NCI-H460 (cell line): ENCODE measurements around the gene TRPT1. TPM values are rescaled to one million over a fixed set of nuclear protein-coding genes. Genes with fewer than 3 reads are reported as not detected.
A peak's percentile ranks its signal among the peaks of the same experiment; 100 is the strongest.

Source experiments
- DNase-seq: peaks from one replicate; pipeline ENCODE4 v3.0.0-alpha.2; 2016; ENCODE audit warnings: low read depth; ENCODE audit errors: extremely low read depth
- total RNA-seq: library from RNA; depleted of rRNA; stranded (reverse); fragments of >200 nt; shearing (Covaris generic); gene quantifications from 2 replicates; pipeline ENCODE4 v1.2.3, GENCODE V29; 2014; rRNA removed

Gene TRPT1
- total RNA-seq, 1 experiment from 2014 or later = 14.5 TPM

DNA sequence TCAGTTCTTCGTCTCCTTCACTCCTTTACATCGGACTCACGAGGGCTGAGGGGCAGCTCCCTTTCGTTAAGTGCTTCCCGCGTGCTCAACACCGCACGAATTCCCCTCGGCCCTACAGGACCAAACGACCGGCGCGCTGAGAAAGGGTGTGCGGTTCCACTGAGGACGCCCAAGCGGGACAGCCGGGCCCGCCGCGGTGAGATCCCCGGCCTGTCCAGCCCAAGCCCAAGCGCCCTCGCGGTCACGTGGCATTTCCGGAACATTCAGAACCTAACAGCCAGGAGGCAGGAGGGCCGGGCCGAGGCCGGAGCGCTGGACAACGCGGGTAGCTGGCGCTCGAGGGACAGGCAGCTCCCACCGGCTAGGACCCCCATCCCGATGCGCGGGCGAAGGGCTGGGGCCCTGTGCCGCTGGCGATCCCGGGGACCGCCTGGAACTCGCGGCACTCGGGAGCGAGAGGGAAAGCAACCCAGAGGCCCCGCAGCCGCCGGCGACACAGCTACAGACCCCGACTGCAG, 40.8 kb downstream of the TRPT1 start:
- DNase-seq = peak; percentile 61

DNA sequence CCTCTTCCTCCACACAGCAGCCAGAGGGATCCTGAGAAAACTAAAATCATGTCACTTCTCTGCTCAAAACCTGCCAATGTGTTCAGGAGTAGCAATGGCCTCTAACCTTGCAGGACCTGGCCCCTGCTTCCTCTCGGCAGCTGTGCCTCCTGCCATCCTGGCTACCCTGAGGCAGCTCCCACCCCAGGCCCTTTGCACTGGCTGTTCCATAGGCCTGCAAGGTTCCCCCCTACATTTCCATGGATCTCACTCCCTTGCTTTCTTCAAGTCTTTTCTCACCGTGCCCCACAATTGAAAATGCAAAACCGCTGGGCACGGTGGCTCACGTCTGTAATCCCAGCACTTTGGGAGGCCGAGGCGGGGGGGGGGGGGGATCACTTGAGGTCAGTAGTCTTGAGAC, 42.1 kb downstream of the TRPT1 start:
- no peak for DNase-seq

DNA sequence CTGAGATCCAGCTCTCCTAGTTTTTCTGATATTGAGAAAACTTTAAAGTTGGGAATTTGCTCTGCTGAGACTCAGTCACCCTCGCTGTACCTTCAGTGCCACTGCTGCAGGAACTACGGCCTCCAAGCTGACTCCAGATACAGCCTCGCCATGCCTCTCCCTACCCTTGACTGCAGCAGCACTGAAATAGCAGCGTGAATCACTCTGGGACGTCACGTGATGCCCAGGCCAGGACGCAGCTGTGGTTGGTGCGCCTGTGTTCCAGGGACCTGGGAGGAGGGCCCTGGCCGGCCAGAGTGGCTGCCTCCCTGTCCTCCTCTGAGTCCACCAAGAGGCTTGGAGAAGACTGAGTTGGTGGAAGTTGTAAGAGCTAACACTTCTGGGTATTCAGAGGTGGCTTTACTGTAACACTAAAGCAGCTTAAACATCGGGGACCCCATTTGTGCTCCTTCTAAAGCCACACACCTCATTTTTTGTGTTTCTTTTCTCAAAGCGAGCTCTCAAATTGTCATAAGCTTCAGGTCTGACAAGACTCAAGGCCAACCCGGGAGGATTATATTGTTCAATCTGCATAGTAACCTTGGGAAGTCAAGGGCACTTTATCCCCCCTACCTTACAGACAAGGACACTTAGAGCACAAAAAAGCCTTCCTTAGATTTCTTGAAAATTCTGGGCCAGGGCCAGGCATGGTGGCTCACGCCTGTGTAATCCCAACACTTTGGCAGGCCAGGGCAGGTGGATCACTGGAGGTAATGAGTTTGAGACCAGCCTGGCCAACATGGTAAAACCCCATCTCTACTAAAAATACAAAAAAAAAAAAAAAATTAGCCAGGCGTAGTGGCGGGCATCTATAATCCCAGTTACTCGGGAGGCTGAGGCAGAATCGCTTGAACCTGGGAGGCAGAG, 44.2 kb downstream of the TRPT1 start:
- peak; percentile 81 for DNase-seq

DNA sequence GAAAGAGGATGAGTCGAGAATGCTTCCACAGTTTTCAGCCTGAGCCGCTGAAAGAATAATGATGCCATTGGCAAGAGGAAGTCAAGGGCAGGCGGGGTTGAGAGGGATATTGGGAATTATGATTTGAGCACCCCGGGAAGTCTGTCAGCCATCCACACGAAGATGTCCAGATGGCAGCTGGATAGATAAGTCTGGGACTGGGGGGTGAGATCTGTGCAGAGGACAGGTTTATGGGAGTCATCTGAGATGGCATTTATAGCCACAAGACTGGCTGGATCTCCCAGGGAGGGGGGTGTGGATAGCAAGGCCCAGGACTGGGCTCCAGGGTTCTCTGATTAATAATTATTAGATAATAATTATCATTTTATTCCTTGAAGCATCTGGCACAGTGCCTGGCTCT, 45.1 kb downstream of the TRPT1 start:
- DNase-seq = no peak

DNA sequence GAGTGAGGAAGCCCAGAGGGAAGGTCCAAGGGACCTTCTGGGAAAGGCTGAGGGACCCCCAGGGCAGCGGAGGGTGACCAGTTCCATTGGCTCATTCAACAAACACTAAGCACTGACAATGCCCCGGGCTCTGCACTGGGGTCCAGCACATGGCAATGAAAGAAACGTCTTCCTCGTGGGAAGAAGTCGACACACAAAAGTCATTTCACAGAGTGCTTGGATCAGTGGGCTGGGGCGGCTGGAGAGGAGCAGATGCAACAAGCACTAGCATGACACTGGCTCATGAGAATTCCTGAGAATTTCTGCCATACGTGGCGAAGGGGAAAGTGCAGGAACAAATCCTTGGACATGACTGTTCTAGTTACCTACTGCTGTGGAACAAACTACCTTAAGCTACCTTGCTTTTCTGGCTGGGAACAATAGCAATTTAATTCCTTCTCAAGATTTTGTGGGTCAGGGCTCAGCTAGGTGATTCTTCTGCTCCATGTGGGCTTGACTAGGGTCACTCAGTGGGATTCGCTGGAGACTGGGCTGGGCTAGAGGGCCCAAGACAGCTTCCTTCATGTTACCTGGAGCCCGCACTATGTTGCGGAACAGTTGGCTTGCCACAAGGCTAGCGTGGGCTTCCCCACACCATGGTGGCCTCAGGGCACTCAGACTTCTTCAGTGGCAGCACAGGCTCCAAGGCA, 46.9 kb downstream of the TRPT1 start:
- no peak for DNase-seq

DNA sequence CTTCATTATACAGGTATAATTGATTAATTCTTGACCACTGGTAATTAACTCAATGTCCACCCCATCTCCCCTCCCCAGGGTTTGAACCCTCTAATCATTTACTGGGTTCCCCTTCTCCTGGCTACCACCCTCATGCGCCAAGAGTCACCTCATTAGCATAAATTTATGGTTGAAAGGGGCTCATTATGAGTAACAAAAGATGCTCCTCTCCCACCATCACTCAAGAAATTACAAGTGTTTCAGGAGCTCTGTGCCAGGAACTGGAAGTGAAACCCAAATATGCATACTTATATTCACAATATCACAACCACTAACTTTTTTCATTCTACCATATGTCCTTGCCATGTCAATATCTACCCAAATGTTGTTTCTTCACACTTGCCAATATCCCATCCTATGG, 47.8 kb downstream of the TRPT1 start:
- no peak for DNase-seq

DNA sequence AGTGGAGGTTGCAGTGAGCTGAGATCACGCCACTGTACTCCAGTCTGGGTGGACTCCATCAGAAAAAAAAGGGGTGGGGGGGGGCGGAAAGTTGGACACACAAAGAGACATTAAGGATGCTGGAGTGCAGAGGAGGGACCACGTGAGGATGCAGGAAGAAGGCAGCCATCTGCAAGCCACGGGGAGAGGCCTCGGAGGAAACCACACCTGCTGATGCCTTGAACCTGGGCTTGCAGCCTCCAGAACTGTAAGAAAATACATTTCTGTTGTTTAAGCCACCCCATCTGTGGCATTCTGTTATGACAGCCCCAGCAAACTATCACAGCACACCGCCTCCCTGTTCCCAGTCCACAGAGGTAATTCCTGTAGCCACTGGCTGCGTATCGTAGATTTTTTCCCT, 49.2 kb downstream of the TRPT1 start:
- DNase-seq = no peak

Other genes with a start within 250 kb of the TRPT1 start
- gene OTUB1, start 239.7 kb downstream of the TRPT1 start, total RNA-seq = 32.8 and 43.6 TPM in 2 replicates
- 2.7 and 3.0 TPM in 2 replicates for gene FLRT1, start 190.3 kb downstream of the TRPT1 start, total RNA-seq
- 29.3 and 32.2 TPM in 2 replicates for gene MACROD1, start 60.1 kb downstream of the TRPT1 start, total RNA-seq
- 147 and 154 TPM in 2 replicates for gene STIP1, start 40.0 kb downstream of the TRPT1 start, total RNA-seq
- gene FERMT3, start 19.5 kb downstream of the TRPT1 start, total RNA-seq = 55.8 and 60.2 TPM in 2 replicates
- gene NUDT22, start 88 bp upstream of the TRPT1 start, total RNA-seq = 24.6 and 27.5 TPM in 2 replicates
- 7.9 and 8.7 TPM in 2 replicates for gene DNAJC4, start 4.4 kb upstream of the TRPT1 start, total RNA-seq
- gene VEGFB, start 8.4 kb upstream of the TRPT1 start, total RNA-seq = 8.7 and 10.9 TPM in 2 replicates
- 57.6 and 61.0 TPM in 2 replicates for gene FKBP2, start 14.9 kb upstream of the TRPT1 start, total RNA-seq
- 184 and 245 TPM in 2 replicates for gene PPP1R14B, start 20.8 kb upstream of the TRPT1 start, total RNA-seq
- gene PLCB3, start 25.3 kb upstream of the TRPT1 start, total RNA-seq = 15.4 and 16.2 TPM in 2 replicates
- 66.2 and 68.0 TPM in 2 replicates for gene BAD, start 58.5 kb upstream of the TRPT1 start, total RNA-seq
- gene GPR137, start 59.7 kb upstream of the TRPT1 start, total RNA-seq = 16.4 and 20.0 TPM in 2 replicates
- gene KCNK4, start 65.1 kb upstream of the TRPT1 start, total RNA-seq = 0.10 TPM in 1 of 2 replicates, not detected in the other
- gene CATSPERZ, start 74.2 kb upstream of the TRPT1 start, total RNA-seq = 0.59 and 2.0 TPM in 2 replicates
- gene ESRRA, start 79.3 kb upstream of the TRPT1 start, total RNA-seq = 42.2 and 52.8 TPM in 2 replicates
- gene TRMT112, start 91.4 kb upstream of the TRPT1 start, total RNA-seq = 202 and 230 TPM in 2 replicates
- gene PRDX5, start 91.9 kb upstream of the TRPT1 start, total RNA-seq = 205 and 210 TPM in 2 replicates
- gene CCDC88B, start 114.0 kb upstream of the TRPT1 start, total RNA-seq = 2.8 and 3.7 TPM in 2 replicates
- gene RPS6KA4, start 133.0 kb upstream of the TRPT1 start, total RNA-seq = 15.1 and 16.8 TPM in 2 replicates